GM23338 (cell line): Measurements from ENCODE around the gene CDYL. TPM values are rescaled to one million over a fixed set of nuclear protein-coding genes. Genes with fewer than 3 reads are reported as not detected.
"Not testable (repeated sequence)": the region's sequence is repeated elsewhere in the genome, so short reads cannot be mapped to it uniquely, and the experiment has no call there.

Experiments used
- ATAC-seq: fragments of 200-7000 bp; cut with Tn5 transposase; 3 replicates; pipeline ENCODE4 v1.9.1; 2020
- DNase-seq: peaks from one replicate; pipeline ENCODE4 v3.0.0-alpha.2; 2015; ENCODE audit warnings: low spot score
- H2AFZ ChIP-seq: fragments of 200-600 bp; sonication (generic); 2 replicates; pipeline ENCODE4 v1.8.0; 2016; ENCODE audit warnings: antibody characterized with exemption, mild to moderate bottlenecking, moderate library complexity
- H3F3A ChIP-seq: fragments of 200-600 bp; sonication (generic); replicated peaks from 2 replicates; pipeline ENCODE4 v1.8.0; 2017; ENCODE audit warnings: antibody characterized with exemption, mixed run types, low read depth
- H3K27ac ChIP-seq: fragments of 200-600 bp; sonication (generic); 2 replicates; pipeline ENCODE4 v1.6.1; 2016; ENCODE audit warnings: low read depth
- H3K27me3 ChIP-seq: fragments of 200-600 bp; sonication (generic); 2 replicates; pipeline ENCODE4 v1.8.0; 2016; ENCODE audit warnings: mild to moderate bottlenecking, mixed run types, moderate library complexity; ENCODE audit not compliant: insufficient read depth
- H3K36me3 ChIP-seq: fragments of 200-600 bp; sonication (generic); 2 replicates; pipeline ENCODE4 v1.8.0; 2016; ENCODE audit warnings: mild to moderate bottlenecking; ENCODE audit not compliant: insufficient read depth
- H3K4me1 ChIP-seq: fragments of 200-600 bp; sonication (generic); 2 replicates; pipeline ENCODE4 v1.8.0; 2016; ENCODE audit warnings: mild to moderate bottlenecking, moderate library complexity; ENCODE audit not compliant: insufficient read depth
- H3K4me2 ChIP-seq: fragments of 200-600 bp; sonication (generic); 2 replicates; pipeline ENCODE4 v1.7.1; 2017; ENCODE audit warnings: mixed run types
- H3K4me3 ChIP-seq: fragments of 200-600 bp; sonication (generic); 2 replicates; pipeline ENCODE4 v1.6.1; 2016; ENCODE audit warnings: mixed run types
- H3K79me2 ChIP-seq: fragments of 200-600 bp; sonication (generic); replicated peaks from 2 replicates; pipeline ENCODE4 v1.8.0; 2017; ENCODE audit warnings: mild to moderate bottlenecking; ENCODE audit not compliant: insufficient read depth
- H3K9me2 ChIP-seq: fragments of 200-600 bp; sonication (generic); 2 replicates; pipeline ENCODE4 v1.8.0; 2017; ENCODE audit not compliant: insufficient read depth
- H4K20me1 ChIP-seq: fragments of 200-600 bp; sonication (generic); replicated peaks from 2 replicates; pipeline ENCODE4 v1.8.0; 2017; ENCODE audit warnings: mild to moderate bottlenecking; ENCODE audit not compliant: insufficient read depth
- H3K27ac Mint-ChIP-seq: 2 replicates; pipeline ENCODE4 v1.8.0; 2020; ENCODE audit warnings: inconsistent platforms, mild to moderate bottlenecking, moderate library complexity, mixed read lengths
- H3K27me3 Mint-ChIP-seq: 3 replicates; pipeline ENCODE4 v1.8.0; 2022; ENCODE audit warnings: low read depth, mild to moderate bottlenecking, moderate library complexity, mixed read lengths, inconsistent platforms; ENCODE audit not compliant: insufficient read depth, poor library complexity
- H3K36me3 Mint-ChIP-seq: 3 replicates; pipeline ENCODE4 v1.8.0; 2021; ENCODE audit warnings: low read depth, mild to moderate bottlenecking, inconsistent platforms, moderate library complexity, mixed read lengths
- H3K4me1 Mint-ChIP-seq: 3 replicates; pipeline ENCODE4 v1.8.0; 2020; ENCODE audit warnings: mild to moderate bottlenecking, inconsistent platforms, mixed read lengths
- H3K4me3 Mint-ChIP-seq: 3 replicates; pipeline ENCODE4 v1.8.0; 2021; ENCODE audit warnings: moderate library complexity, mild to moderate bottlenecking, inconsistent platforms, mixed read lengths
- H3K9me3 Mint-ChIP-seq: 3 replicates; pipeline ENCODE4 v1.8.0; 2020; ENCODE audit warnings: moderate library complexity, mild to moderate bottlenecking, inconsistent platforms, mixed read lengths
- CREB1 ChIP-seq: fragments of 250-450 bp; sonication (Bioruptor Pico); IDR thresholded peaks from 2 replicates; pipeline ENCODE4 v1.5.0; 2020; ENCODE audit warnings: low read depth, mild to moderate bottlenecking, moderate library complexity
- EZH2 ChIP-seq: fragments of 200-600 bp; sonication (generic); IDR thresholded peaks from one replicate; pipeline ENCODE4 v1.8.0; 2017; ENCODE audit warnings: antibody characterized with exemption, mild to moderate bottlenecking, low read depth; ENCODE audit not compliant: unreplicated experiment
- JUNB ChIP-seq: IDR thresholded peaks from one replicate; pipeline ENCODE4 v1.6.1; 2016; ENCODE audit warnings: antibody characterized with exemption; ENCODE audit not compliant: unreplicated experiment
- ZNF114 ChIP-seq: fragments of 250-450 bp; sonication (Bioruptor Pico); IDR thresholded peaks from 2 replicates; pipeline ENCODE4 v1.5.0; 2020; ENCODE audit warnings: mild to moderate bottlenecking, moderate library complexity
- polyA plus RNA-seq: library from polyadenylated mRNA; unstranded; fragments of >200 nt; fragmentation: Nextera tagmentation; extraction: Ambion mirVana; gene quantifications from 2 replicates; pipeline ENCODE4 v1.2.1, GENCODE V29; 2016
- total RNA-seq: library from RNA; depleted of rRNA; stranded (reverse); fragments of >200 nt; shearing (Covaris generic); gene quantifications from 2 replicates; pipeline ENCODE4 v1.2.3, GENCODE V29; 2014; rRNA removed
- TF ChIP-seq, protein P1 (sequence below): IDR thresholded peaks from one replicate; pipeline ENCODE4 v1.6.1; 2018; ENCODE audit warnings: antibody characterized with exemption; ENCODE audit not compliant: unreplicated experiment
- TF ChIP-seq, protein P2 (sequence below): IDR thresholded peaks from 2 replicates; pipeline ENCODE4 v1.6.1; 2016; ENCODE audit warnings: antibody characterized with exemption

The CDYL gene
- total and polyA plus RNA-seq, 2 experiments from 2014 or later: 67.2 to 128 TPM

DNA sequence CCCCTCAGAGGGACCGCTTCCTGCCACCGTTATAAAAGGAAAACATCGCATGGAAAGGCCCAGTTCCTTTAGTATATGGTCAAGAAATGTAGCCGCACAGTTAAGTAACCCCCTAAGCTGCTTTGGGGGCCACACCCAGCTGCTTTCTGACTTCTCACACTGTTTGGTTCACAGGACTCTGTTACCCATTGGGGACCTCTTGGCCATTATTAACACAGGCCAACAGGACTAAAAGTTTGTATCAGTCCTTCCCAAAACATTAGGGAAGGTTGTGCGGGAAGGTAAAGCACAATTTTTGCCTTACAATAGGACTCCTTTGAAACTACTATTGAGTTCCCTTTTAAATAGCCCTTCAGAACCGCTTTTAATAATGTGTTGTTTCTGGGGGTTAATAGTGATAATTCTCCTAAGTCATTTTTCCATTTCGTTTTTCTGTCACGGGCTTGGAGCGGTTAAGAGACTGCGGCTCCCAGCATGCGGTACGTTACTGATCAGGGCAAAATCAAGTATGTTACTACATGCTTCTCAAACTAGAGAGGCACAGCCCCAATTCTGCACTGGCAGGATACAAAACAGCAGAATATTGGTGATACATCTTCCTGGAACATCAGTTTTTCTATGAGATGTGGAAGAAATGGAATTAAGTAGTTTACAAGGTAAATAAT, 228.3 kb downstream of the CDYL start (continued):
- TF ChIP-seq, protein P1, sequence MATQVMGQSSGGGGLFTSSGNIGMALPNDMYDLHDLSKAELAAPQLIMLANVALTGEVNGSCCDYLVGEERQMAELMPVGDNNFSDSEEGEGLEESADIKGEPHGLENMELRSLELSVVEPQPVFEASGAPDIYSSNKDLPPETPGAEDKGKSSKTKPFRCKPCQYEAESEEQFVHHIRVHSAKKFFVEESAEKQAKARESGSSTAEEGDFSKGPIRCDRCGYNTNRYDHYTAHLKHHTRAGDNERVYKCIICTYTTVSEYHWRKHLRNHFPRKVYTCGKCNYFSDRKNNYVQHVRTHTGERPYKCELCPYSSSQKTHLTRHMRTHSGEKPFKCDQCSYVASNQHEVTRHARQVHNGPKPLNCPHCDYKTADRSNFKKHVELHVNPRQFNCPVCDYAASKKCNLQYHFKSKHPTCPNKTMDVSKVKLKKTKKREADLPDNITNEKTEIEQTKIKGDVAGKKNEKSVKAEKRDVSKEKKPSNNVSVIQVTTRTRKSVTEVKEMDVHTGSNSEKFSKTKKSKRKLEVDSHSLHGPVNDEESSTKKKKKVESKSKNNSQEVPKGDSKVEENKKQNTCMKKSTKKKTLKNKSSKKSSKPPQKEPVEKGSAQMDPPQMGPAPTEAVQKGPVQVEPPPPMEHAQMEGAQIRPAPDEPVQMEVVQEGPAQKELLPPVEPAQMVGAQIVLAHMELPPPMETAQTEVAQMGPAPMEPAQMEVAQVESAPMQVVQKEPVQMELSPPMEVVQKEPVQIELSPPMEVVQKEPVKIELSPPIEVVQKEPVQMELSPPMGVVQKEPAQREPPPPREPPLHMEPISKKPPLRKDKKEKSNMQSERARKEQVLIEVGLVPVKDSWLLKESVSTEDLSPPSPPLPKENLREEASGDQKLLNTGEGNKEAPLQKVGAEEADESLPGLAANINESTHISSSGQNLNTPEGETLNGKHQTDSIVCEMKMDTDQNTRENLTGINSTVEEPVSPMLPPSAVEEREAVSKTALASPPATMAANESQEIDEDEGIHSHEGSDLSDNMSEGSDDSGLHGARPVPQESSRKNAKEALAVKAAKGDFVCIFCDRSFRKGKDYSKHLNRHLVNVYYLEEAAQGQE: no peak
- TF ChIP-seq EZH2: no peak
- no peak for TF ChIP-seq CREB1 (CRISPR knock-in tag)
- TF ChIP-seq JUNB: no peak
- TF ChIP-seq, protein P2, sequence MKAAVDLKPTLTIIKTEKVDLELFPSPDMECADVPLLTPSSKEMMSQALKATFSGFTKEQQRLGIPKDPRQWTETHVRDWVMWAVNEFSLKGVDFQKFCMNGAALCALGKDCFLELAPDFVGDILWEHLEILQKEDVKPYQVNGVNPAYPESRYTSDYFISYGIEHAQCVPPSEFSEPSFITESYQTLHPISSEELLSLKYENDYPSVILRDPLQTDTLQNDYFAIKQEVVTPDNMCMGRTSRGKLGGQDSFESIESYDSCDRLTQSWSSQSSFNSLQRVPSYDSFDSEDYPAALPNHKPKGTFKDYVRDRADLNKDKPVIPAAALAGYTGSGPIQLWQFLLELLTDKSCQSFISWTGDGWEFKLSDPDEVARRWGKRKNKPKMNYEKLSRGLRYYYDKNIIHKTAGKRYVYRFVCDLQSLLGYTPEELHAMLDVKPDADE: no peak
- TF ChIP-seq ZNF114 (CRISPR knock-in tag): no peak

DNA sequence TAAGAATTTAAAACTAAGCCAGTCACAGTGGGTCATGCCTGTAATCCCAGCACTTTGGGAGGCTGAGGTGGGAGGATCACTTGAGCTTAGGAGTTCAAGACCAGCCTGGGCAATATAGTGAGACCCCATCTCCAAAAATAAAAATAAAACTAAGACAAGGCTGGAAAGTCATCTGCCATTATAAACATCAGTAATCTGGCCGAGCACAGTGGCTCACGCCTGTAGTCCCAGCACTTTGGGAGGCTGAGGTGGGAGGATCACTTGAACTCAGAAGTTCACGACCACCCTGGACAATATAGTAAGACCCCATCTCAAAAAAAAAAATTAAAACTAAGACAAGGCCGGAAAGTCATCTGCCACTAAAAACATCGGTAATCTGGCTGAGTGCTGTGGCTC, 228.8 kb downstream of the CDYL start:
- H3K4me1 Mint-ChIP-seq, H3K36me3 Mint-ChIP-seq, H2AFZ ChIP-seq, ATAC-seq, H3K27me3 Mint-ChIP-seq, H3K4me3 ChIP-seq, H3K9me2 ChIP-seq, H3K36me3 ChIP-seq, H3K9me3 Mint-ChIP-seq, H3K27me3 ChIP-seq, H3K4me3 Mint-ChIP-seq, H3K79me2 ChIP-seq, H3K27ac ChIP-seq, H3K4me1 ChIP-seq, H4K20me1 ChIP-seq, H3K27ac Mint-ChIP-seq, DNase-seq: not testable (repeated sequence)
- H3K4me2 ChIP-seq: peak overlapping the region; percentile 94; the same call in 1 of the 2 replicates
- H3F3A ChIP-seq: peaks cover 12% of the 10 kb centered on the region; the same call in 1 of the 2 replicates

Other genes starting within 250 kb of the CDYL start
- gene RPP40, start 227.6 kb downstream of the CDYL start, total RNA-seq: 40.4 and 49.6 TPM in 2 replicates
- 31.2 and 39.3 TPM in 2 replicates for gene RPP40, start 227.6 kb downstream of the CDYL start, polyA plus RNA-seq